Esophagus muscularis mucosa (tissue), 4 donors: ENCODE data around the gene GPC5.

Experiments used
- CTCF ChIP-seq, 3 experiments: fragments of 200-600 bp in 2 of 3; fragments of 450-650 bp in 1 of 3; sonication (generic) in 2 of 3; IDR thresholded peaks; one replicate each; pipeline ENCODE4 v1.5.1; 2017 to 2019; ENCODE audit warnings: antibody characterized with exemption in 3 of 3, mild to moderate bottlenecking in 2 of 3, moderate library complexity in 1 of 3
- EP300 ChIP-seq: sonication (generic); formaldehyde crosslinking; IDR thresholded peaks from one replicate; pipeline ENCODE4 v1.6.1; 2017; ENCODE audit warnings: antibody characterized with exemption
- POLR2A ChIP-seq: fragments of 450-650 bp; IDR thresholded peaks from one replicate; pipeline ENCODE4 v1.6.1; 2017; ENCODE audit warnings: antibody characterized with exemption, moderate library complexity, mild to moderate bottlenecking, low read depth
- POLR2AphosphoS5 ChIP-seq, 2 donors: sonication (generic); formaldehyde crosslinking; IDR thresholded peaks; one replicate each; pipeline ENCODE4 v1.6.1; 2017; ENCODE audit warnings: antibody characterized with exemption in 2 of 2

GRCh38 chr13:92103689-92104153 lies 705.3 kb downstream of the GPC5 start:
- TF ChIP-seq CTCF (IDR thresholded peaks at IDR 0.05) (no peak), POLR2AphosphoS5 (IDR thresholded peaks at IDR 0.05) (no peak), EP300 (no peak), POLR2A (no peak)
